ENCODE data around the gene TRPC3.

GRCh38 chr4:121989715-121990114 is 37.9 kb upstream of the TRPC3 start:
- TF ChIP-seq POLR2A (IDR thresholded peaks at IDR 0.05; ENCODE audit: low read depth, low read length) (no peak), POLR2AphosphoS5 (IDR thresholded peaks at IDR 0.05; ENCODE audit: low read depth, low read length) (no peak)
